SK-N-SH (cell line): ENCODE measurements around the gene GPD1. TPM values are rescaled to one million over a fixed set of nuclear protein-coding genes. Genes with fewer than 3 reads are reported as not detected.
A peak's percentile ranks its signal among the peaks of the same experiment; 100 is the strongest.
"Not testable (repeated sequence)": the region's sequence is repeated elsewhere in the genome, so short reads cannot be mapped to it uniquely, and the experiment has no call there.

Experiments used
- CTCF ChIA-PET: fragments of 300-600, 350-600 bp; formaldehyde crosslinking; extraction: SDS; loops from one replicate; lab custom pipeline; 2021; lab: Yijun Ruan, JAX
- POLR2A ChIA-PET: fragments of 350-600 bp; sonication (Branson Sonifier 250); formaldehyde crosslinking; extraction: SDS; loops from one replicate; lab custom pipeline; 2020; ENCODE audit warnings: antibody characterized with exemption, inconsistent platforms; lab: Yijun Ruan, JAX
- DNase-seq: peaks from one replicate; pipeline ENCODE4 v3.0.0; 2012
- H2AFZ ChIP-seq: fragments of 200-600 bp; sonication (generic); 2 replicates; pipeline ENCODE4 v1.8.1; 2016; ENCODE audit warnings: antibody characterized with exemption, mild to moderate bottlenecking, low read depth
- H3F3A ChIP-seq: fragments of 200-600 bp; sonication (generic); replicated peaks from 2 replicates; pipeline ENCODE3; 2016; ENCODE audit warnings: antibody characterized with exemption, mild to moderate bottlenecking; ENCODE audit not compliant: insufficient read depth
- H3K27ac ChIP-seq, 2 experiments: fragments of 200-500 bp in 1 of 2; fragments of 200-600 bp in 1 of 2; sonication (Bioruptor generic) in 1 of 2; sonication (generic), shearing (Covaris generic) in 1 of 2; 2 replicates each; pipeline versions ENCODE4 v1.5.1 to v1.6.1; 2014 to 2016; ENCODE audit warnings: low read depth in 2 of 2, inconsistent platforms in 1 of 2, low read length in 1 of 2, mild to moderate bottlenecking in 1 of 2, mixed read lengths in 1 of 2
- H3K27me3 ChIP-seq: fragments of 200-600 bp; sonication (generic), shearing (Covaris generic); 2 replicates; pipeline ENCODE4 v1.6.1; 2016; ENCODE audit warnings: mixed run types; ENCODE audit not compliant: insufficient read depth
- H3K36me3 ChIP-seq, 2 experiments: fragments of 200-500 bp in 1 of 2; fragments of 200-600 bp in 1 of 2; sonication (Bioruptor generic) in 1 of 2; sonication (generic) in 1 of 2; replicated peaks in 1 of 2; 2 replicates each; pipeline versions ENCODE3 to v1.5.1; 2014 to 2016; ENCODE audit warnings: low read length in 1 of 2, mild to moderate bottlenecking in 1 of 2; ENCODE audit not compliant: insufficient read depth in 2 of 2, control insufficient read depth in 1 of 2
- H3K4me1 ChIP-seq, 2 experiments: fragments of 200-500 bp in 1 of 2; fragments of 200-600 bp in 1 of 2; sonication (Bioruptor generic) in 1 of 2; sonication (generic), shearing (Covaris generic) in 1 of 2; 2 replicates each; pipeline versions ENCODE4 v1.5.1 to v1.6.1; 2014 to 2016; ENCODE audit warnings: low read depth in 1 of 2, low read length in 1 of 2, mixed run types in 1 of 2; ENCODE audit not compliant: insufficient read depth in 2 of 2, control insufficient read depth in 1 of 2
- H3K4me2 ChIP-seq: fragments of 200-600 bp; sonication (generic), shearing (Covaris generic); 2 replicates; pipeline ENCODE4 v1.6.1; 2017; ENCODE audit warnings: mixed run types
- H3K4me3 ChIP-seq, 2 experiments: fragments of 200-500 bp in 1 of 2; fragments of 200-600 bp in 1 of 2; sonication (Bioruptor generic) in 1 of 2; sonication (generic), shearing (Covaris generic) in 1 of 2; 2 replicates each; pipeline versions ENCODE4 v1.5.1 to v1.8.1; 2014 to 2016; ENCODE audit warnings: low read depth in 2 of 2, inconsistent platforms in 1 of 2, low read length in 1 of 2, mild to moderate bottlenecking in 1 of 2, mixed read lengths in 1 of 2, moderate library complexity in 1 of 2
- H3K79me2 ChIP-seq: fragments of 200-600 bp; sonication (generic); 2 replicates; pipeline ENCODE4 v1.8.1; 2017; ENCODE audit warnings: mild to moderate bottlenecking; ENCODE audit not compliant: insufficient read depth
- H3K9ac ChIP-seq: fragments of 200-600 bp; sonication (generic); 2 replicates; pipeline ENCODE4 v1.6.1; 2017; ENCODE audit warnings: mixed run types
- H3K9me2 ChIP-seq: fragments of 200-600 bp; sonication (generic); 2 replicates; pipeline ENCODE4 v1.6.1; 2017; ENCODE audit warnings: mixed run types
- H3K9me3 ChIP-seq: fragments of 200-600 bp; sonication (generic); 2 replicates; pipeline ENCODE4 v1.6.1; 2017; ENCODE audit warnings: mixed run types, mild to moderate bottlenecking, moderate library complexity
- H4K20me1 ChIP-seq: fragments of 200-600 bp; sonication (generic); 2 replicates; pipeline ENCODE4 v1.6.1; 2017; ENCODE audit warnings: mild to moderate bottlenecking, mixed run types; ENCODE audit not compliant: insufficient read depth
- EZH2phosphoT487 ChIP-seq: fragments of 200-600 bp; sonication (generic); IDR thresholded peaks from 2 replicates; pipeline ENCODE4 v1.6.1; 2017; ENCODE audit warnings: low read depth, mixed run types, mild to moderate bottlenecking, antibody characterized with exemption, moderate library complexity, borderline replicate concordance
- POLR2AphosphoS5 ChIP-seq: IDR thresholded peaks from 2 replicates; pipeline ENCODE4 v1.6.1; 2012; ENCODE audit warnings: low read depth, low read length
- RAD21 ChIP-seq: IDR thresholded peaks from 2 replicates; pipeline ENCODE4 v1.6.1; 2012; ENCODE audit warnings: mild to moderate bottlenecking, low read length
- RCOR1 ChIP-seq: fragments of 150-350 bp; IDR thresholded peaks from 2 replicates; pipeline ENCODE4 v1.6.1; 2017; ENCODE audit warnings: antibody characterized with exemption, low read length
- RXRA ChIP-seq: IDR thresholded peaks from 2 replicates; pipeline ENCODE4 v1.4.0; 2012; ENCODE audit warnings: low read depth, mild to moderate bottlenecking, borderline replicate concordance
- TAF1 ChIP-seq: IDR thresholded peaks from 2 replicates; pipeline ENCODE4 v1.6.1; 2012; ENCODE audit warnings: low read depth, mild to moderate bottlenecking, low read length, moderate library complexity, borderline replicate concordance
- TCF12 ChIP-seq: IDR thresholded peaks from 2 replicates; pipeline ENCODE4 v1.4.0; 2012
- TEAD4 ChIP-seq: IDR thresholded peaks from 2 replicates; pipeline ENCODE4 v1.4.0; 2012; ENCODE audit warnings: mild to moderate bottlenecking, borderline replicate concordance; ENCODE audit not compliant: insufficient read depth
- YY1 ChIP-seq: IDR thresholded peaks from 2 replicates; pipeline ENCODE4 v1.4.0; 2012; ENCODE audit warnings: low read depth, mild to moderate bottlenecking
- WGBS: methylation state at CpG from one replicate; pipeline ENCODE4 v1.1.6; 2017; ENCODE audit warnings: low lambda C conversion rate; 5-methylcytosine and 5-hydroxymethylcytosine counted together
- polyA plus RNA-seq, 3 experiments: library from polyadenylated mRNA; depleted of rRNA; stranded (reverse); fragments of >200 nt; gene quantifications; 2 replicates each; pipeline ENCODE4 v1.2.3, GENCODE V29; 2012
- TF ChIP-seq, protein P1 (sequence below): fragments of 150-350 bp; IDR thresholded peaks from 2 replicates; pipeline ENCODE4 v1.6.1; 2016; ENCODE audit warnings: mild to moderate bottlenecking, low read depth, low read length
- TF ChIP-seq, protein P2 (sequence below): IDR thresholded peaks from 2 replicates; pipeline ENCODE4 v1.4.0; 2012; ENCODE audit warnings: low read depth, borderline replicate concordance
- TF ChIP-seq, protein P3 (sequence below): IDR thresholded peaks from 2 replicates; pipeline ENCODE4 v1.4.0; 2012; ENCODE audit warnings: low read depth
- TF ChIP-seq, protein P4 (sequence below): fragments of 200-600 bp; sonication (generic); IDR thresholded peaks from 2 replicates; pipeline ENCODE4 v1.6.1; 2017; ENCODE audit warnings: antibody characterized with exemption, mild to moderate bottlenecking, moderate library complexity

GPD1 gene
- polyA plus RNA-seq, 1 of the 3 experiments (the other 2 are of a cell fraction) = 0.07 TPM

DNA sequence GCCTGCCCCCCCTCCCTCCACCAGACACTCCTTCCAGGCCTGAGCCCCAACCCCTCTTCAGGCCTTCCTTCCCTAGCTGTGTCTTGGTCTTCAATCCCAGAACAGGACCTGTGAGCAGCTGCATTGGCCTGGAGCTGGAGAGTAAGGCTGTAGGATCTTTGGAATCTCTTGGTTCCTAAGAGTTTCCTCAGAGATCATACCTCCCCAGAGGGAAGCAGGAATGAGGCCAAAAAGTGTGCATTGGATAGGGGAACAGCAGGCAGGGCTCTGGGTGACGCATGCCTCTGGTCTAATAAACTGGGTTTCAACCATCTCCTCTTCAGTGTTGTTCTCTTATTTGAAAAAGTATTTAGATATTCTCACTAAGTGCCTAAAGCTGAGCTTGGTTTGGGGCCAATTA is 20.5 kb upstream of the GPD1 start:
- no peak for TF ChIP-seq TAF1
- TF ChIP-seq, all 33 proteins: peak for 0
- POLR2A ChIA-PET = no interaction called here
- Histone ChIP-seq H3K9ac (no peak overlapping the region), H4K20me1 (peaks cover 13% of the 10 kb centered on the region), H3K4me3 (no peak overlapping the region), H3K36me3 (peaks cover 0 to 19% of the 10 kb centered on the region in 2 experiments), H2AFZ (no peak overlapping the region), H3K4me1 (peaks cover 17 to 19% of the 10 kb centered on the region in 2 experiments), H3K27ac (no peak overlapping the region; a peak in 2 of 4 replicates), H3K27me3 (no peaks in the 10 kb centered on the region), H3K9me2 (no peaks in the 10 kb centered on the region), H3F3A (peaks cover 32% of the 10 kb centered on the region), H3K79me2 (peaks cover 19% of the 10 kb centered on the region; the same call in 1 of the 2 replicates), H3K9me3 (no peaks in the 10 kb centered on the region), H3K4me2 (no peak overlapping the region)
- DNase-seq = no peak
- CTCF ChIA-PET = interaction anchor here (0.8 to 37.6 kb wide), 9 partner anchors 9 to 231 kb away, joined by 3 to 1401 read pairs (median 5); partner anchors contain the start of genes AQP5, AQP6 and COX14
- 100% methylated on average over 1 of the region's 1 CpG for WGBS

DNA sequence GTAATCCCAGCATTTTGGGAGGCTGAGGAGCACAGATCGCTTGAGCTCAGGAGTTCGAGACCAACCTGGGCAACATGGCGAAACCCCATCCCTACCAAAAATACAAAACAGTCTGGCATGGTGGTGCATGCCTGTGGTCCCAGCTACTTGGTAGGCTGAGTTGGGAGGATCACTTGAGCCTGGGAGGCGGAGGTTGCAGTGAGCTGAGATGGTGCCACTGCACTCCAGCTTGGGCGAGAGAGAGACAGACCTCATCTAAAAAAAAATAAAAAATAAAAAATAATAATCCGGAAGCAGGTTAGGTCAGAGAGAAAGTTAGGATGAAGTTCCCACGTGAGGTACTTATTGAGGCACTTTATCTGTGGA is 19.4 kb upstream of the GPD1 start:
- peaks cover 9 to 30% of the 10 kb centered on the region in 2 experiments for H3K36me3 ChIP-seq
- POLR2A ChIA-PET = interaction anchor here (0.6 to 2.3 kb wide), 20 partner anchors 10 to 241 kb away, joined by 3 to 23 read pairs (median 4); partner anchors contain the start of genes BCDIN3D, CERS5, COX14 and GPD1
- 64% methylated on average over 7 of the region's 7 CpGs for WGBS

DNA sequence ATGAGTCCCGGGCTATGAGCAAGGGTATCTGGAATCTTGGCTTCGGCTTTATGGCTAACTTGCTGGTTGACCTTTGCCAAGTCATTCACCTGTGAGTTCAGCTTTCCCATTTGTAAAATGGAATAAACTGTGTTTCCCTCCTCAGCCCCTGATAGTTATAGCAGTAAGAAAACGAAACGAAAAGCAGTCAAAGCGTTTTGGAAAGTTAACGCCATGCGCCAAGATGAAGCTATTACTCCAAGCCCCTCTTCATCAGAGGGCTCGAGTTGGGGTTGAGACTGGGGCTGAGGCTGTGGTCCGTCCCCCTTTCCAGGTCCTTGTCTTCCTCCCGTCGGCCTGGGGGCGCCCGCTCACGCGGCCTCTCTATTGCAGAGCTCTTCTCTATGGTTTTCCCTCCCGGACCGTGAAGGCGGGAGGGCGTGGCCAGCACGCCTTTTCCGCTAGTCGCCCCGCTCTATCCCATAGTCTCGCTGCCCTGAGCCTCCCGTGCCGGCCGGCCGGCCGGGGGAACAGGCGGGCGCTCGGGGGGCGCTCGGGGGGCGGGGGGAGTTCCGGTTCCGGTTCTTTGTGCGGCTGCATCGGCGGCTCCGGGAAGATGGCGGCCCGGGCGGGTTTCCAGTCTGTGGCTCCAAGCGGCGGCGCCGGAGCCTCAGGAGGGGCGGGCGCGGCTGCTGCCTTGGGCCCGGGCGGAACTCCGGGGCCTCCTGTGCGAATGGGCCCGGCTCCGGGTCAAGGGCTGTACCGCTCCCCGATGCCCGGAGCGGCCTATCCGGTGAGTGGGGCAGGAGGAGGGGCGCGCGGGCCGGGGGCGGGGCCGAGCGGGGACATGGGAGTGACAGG is 18.8 kb upstream of the GPD1 start, which contains the start of gene SMARCD1:
Gene SMARCD1, plus strand, starts transcription at position 568 of the 840 bp plus-strand sequence. Its CDS starts 28 bp downstream, at position 596.
- Histone ChIP-seq H3K9me2 (no peaks in the 10 kb centered on the region), H3K27ac (peak within 1 kb of the TSS; percentile 87 to 91), H3F3A (peaks cover 43% of the 10 kb centered on the region), H3K79me2 (peaks cover 33% of the 10 kb centered on the region), H3K27me3 (no peaks in the 10 kb centered on the region), H2AFZ (peak within 1 kb of the TSS; percentile 93), H3K4me1 (peaks cover 18 to 22% of the 10 kb centered on the region in 2 experiments), H3K4me2 (peak within 1 kb of the TSS; percentile 88), H4K20me1 (peaks cover 22% of the 10 kb centered on the region), H3K4me3 (peak within 1 kb of the TSS; percentile 77 to 79), H3K9me3 (no peaks in the 10 kb centered on the region), H3K36me3 (peaks cover 16 to 36% of the 10 kb centered on the region in 2 experiments), H3K9ac (peak within 1 kb of the TSS; percentile 89)
- WGBS = 1% methylated on average over 28 of the region's 69 CpGs
- CTCF ChIA-PET = interaction anchor here (0.6 to 5.4 kb wide), 32 partner anchors 8 to 230 kb away, joined by 3 to 51 read pairs (median 4); partner anchors contain the start of genes CERS5 and COX14
- POLR2A ChIA-PET = interaction anchor here (0.6 to 2.3 kb wide), 22 partner anchors 9 to 242 kb away, joined by 3 to 23 read pairs (median 3); partner anchors contain the start of genes BCDIN3D, CERS5, COX14 and GPD1
- DNase-seq = peak; percentile 98
- TF ChIP-seq TCF12 = 0 out of 2 replicates have a peak, but pooled peaks have one; percentile 9
- no peak for TF ChIP-seq TEAD4
- TF ChIP-seq, protein P1, sequence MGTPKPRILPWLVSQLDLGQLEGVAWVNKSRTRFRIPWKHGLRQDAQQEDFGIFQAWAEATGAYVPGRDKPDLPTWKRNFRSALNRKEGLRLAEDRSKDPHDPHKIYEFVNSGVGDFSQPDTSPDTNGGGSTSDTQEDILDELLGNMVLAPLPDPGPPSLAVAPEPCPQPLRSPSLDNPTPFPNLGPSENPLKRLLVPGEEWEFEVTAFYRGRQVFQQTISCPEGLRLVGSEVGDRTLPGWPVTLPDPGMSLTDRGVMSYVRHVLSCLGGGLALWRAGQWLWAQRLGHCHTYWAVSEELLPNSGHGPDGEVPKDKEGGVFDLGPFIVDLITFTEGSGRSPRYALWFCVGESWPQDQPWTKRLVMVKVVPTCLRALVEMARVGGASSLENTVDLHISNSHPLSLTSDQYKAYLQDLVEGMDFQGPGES = no peak
- no peak; the same call in 1 of the 2 replicates for TF ChIP-seq RXRA
- peak; percentile 87 for TF ChIP-seq YY1
- TF ChIP-seq, protein P2, sequence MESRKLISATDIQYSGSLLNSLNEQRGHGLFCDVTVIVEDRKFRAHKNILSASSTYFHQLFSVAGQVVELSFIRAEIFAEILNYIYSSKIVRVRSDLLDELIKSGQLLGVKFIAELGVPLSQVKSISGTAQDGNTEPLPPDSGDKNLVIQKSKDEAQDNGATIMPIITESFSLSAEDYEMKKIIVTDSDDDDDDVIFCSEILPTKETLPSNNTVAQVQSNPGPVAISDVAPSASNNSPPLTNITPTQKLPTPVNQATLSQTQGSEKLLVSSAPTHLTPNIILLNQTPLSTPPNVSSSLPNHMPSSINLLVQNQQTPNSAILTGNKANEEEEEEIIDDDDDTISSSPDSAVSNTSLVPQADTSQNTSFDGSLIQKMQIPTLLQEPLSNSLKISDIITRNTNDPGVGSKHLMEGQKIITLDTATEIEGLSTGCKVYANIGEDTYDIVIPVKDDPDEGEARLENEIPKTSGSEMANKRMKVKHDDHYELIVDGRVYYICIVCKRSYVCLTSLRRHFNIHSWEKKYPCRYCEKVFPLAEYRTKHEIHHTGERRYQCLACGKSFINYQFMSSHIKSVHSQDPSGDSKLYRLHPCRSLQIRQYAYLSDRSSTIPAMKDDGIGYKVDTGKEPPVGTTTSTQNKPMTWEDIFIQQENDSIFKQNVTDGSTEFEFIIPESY = no peak
- no peak for TF ChIP-seq EZH2phosphoT487
- TF ChIP-seq RAD21 = no peak
- TF ChIP-seq, protein P3, sequence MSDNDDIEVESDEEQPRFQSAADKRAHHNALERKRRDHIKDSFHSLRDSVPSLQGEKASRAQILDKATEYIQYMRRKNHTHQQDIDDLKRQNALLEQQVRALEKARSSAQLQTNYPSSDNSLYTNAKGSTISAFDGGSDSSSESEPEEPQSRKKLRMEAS = peak; percentile 78
- TF ChIP-seq, protein P4, sequence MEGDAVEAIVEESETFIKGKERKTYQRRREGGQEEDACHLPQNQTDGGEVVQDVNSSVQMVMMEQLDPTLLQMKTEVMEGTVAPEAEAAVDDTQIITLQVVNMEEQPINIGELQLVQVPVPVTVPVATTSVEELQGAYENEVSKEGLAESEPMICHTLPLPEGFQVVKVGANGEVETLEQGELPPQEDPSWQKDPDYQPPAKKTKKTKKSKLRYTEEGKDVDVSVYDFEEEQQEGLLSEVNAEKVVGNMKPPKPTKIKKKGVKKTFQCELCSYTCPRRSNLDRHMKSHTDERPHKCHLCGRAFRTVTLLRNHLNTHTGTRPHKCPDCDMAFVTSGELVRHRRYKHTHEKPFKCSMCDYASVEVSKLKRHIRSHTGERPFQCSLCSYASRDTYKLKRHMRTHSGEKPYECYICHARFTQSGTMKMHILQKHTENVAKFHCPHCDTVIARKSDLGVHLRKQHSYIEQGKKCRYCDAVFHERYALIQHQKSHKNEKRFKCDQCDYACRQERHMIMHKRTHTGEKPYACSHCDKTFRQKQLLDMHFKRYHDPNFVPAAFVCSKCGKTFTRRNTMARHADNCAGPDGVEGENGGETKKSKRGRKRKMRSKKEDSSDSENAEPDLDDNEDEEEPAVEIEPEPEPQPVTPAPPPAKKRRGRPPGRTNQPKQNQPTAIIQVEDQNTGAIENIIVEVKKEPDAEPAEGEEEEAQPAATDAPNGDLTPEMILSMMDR = peak; percentile 67
- TF ChIP-seq POLR2AphosphoS5 = peak; percentile 58
- TF ChIP-seq RCOR1 = peak; percentile 58

More for the DNA sequence above, 19.4 kb upstream of the GPD1 start:
- H3K27me3 ChIP-seq, DNase-seq, H3K9me3 ChIP-seq, H3K9me2 ChIP-seq: not testable (repeated sequence)
- CTCF ChIA-PET = interaction anchor here (0.6 to 5.4 kb wide), 29 partner anchors 8 to 218 kb away, joined by 3 to 51 read pairs (median 4); partner anchors contain the start of genes CERS5 and COX14
- Histone ChIP-seq H3K4me1 (peaks cover 18 to 22% of the 10 kb centered on the region in 2 experiments), H3K9ac (peak overlapping the region; percentile 89), H4K20me1 (peaks cover 22% of the 10 kb centered on the region), H3K27ac (peak overlapping the region; percentile 87 to 91), H2AFZ (peak overlapping the region; percentile 93), H3K4me3 (peak overlapping the region; percentile 77 to 79), H3F3A (peaks cover 43% of the 10 kb centered on the region), H3K79me2 (peaks cover 27% of the 10 kb centered on the region), H3K4me2 (peak overlapping the region; percentile 88)
